Measurements from ENCODE around the gene CPNE2.
"Not testable (repeated sequence)": the region's sequence is repeated elsewhere in the genome, so short reads cannot be mapped to it uniquely, and the experiment has no call there.

The CPNE2 gene

DNA sequence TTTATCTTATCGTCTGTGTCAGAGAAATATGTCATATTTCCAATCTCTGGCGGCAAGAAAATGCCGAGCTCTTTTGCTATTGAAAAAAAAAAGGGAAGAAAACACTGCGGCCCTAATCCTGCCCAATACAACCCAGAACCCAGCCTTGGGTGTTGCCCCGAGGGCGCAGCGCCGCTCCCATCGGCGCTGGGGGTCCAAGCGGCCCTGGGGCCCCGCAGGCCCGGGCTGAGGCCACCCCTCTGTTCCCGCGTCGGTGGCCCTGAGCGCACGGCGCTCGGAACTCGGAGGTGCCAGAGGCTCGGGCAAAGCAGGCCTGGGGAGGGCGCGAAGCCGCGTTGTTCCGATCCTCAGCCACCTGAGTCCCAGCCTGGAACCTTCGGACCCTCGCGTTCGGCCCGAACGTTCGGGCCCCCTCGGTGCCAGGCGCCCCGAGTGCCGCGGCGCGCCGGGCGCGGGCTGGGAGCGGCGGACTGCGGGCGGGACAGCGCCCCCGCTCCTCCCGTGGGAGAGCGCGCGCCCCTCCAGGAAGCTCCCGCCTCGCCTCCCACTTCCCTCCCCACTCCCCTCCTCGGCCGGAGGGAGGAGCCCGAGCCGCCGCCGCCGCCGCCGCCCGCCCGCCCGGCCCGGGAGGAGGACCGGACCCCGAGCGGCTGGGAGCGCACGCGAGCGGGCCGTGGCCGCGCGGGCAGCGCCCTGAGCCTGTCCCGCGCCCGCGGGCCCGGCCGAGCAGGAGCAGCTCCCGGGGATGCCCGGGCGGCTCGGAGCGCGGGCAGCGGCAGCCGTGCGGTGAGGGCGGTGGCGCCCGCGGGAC is at the start of gene CPNE2:
Gene CPNE2, plus strand, starts transcription at position 609 of the 811 bp plus-strand sequence. CDS start 18,160 bp downstream, outside the sequence.
- peak; percentile 37 for DNase-seq

DNA sequence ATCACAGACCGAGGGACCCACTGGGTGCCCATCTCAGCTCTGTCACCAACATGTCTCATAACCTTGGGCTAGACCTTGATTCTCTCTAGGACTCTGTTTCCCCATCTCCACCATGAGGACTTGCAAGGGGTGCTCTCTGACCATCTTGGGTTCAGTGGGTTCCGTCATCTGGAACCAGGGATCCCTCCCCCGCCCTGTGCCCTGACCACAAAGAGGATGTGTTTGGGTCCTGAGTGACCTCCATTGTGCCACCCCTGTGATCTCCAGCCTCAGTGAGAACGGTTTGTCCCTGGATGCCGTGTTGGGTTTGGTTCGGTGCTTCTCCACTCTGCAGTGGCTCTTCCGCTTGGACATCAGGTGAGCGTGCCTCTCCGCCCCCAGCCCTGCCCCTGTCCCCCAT is 49.1 kb upstream of the CPNE2 start:
- no peak for DNase-seq

DNA sequence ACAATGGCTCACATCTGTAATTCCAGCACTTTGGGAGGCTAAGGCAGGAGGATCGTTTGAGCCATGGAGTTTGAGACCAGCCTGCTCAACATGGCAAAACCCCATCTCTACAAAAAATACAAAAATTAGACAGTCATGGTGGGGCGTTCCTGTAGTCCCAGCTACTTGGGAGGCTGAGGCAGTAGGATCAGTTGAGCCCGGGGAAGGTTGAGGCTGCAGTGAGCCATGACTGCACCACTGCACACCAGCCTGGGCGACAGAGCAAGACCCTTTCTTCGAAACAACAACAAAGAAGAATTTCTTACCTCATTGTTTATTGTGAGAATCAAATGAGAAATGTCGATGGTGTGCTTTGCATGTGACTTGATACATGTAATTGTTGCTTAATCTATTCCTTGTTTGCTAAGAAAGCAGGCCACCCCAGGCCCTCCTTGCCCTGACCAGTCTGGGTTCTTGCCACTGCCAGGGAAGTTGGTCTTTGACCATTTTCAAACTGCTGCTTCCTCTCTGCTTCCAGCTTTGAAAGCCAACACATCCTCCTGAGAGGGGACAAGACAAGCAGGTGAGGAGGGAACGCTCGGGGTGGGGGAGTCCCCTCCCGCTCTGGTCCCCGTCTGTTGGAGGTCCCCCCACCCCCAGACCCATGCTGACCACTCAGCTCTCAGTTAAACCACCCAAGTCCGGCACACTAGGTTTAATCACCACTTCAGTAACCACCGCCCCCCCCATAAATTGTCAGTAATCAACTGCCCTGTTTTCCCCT is 47.3 kb upstream of the CPNE2 start:
- DNase-seq, result no peak

DNA sequence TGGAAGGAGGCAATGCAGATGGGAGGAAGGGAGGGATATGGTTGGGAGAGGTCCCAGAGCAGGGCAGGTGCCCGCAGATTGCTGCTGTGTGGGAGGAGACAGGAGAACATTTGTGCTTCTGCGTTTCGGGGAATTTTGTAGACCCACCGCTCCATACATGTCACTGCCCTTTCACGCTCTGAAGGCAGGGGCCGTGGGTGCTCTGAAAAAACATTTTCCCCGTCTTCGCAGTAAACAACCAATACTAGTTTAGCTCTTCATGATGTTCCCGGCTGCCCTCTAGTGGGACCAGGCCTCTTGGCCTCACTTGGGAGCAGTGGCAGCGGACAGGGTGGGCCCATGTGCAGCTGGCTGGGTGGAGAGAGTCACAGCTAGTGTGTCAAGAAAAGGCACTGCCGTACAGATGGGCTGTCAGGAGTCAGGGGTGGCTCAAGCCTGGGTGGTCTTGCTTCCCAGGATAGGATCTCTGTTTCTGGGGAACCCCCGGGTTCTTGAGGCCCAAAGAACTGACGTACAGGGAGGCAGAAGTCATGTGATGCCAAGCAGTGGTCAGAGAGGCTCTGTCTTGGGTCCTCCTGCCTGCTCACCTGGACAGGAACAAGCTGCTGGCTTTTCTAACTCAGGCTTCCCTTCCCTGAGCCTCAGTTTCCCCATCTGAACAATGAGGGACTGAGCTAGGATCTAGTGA is 46.5 kb upstream of the CPNE2 start:
- no peak for DNase-seq

DNA sequence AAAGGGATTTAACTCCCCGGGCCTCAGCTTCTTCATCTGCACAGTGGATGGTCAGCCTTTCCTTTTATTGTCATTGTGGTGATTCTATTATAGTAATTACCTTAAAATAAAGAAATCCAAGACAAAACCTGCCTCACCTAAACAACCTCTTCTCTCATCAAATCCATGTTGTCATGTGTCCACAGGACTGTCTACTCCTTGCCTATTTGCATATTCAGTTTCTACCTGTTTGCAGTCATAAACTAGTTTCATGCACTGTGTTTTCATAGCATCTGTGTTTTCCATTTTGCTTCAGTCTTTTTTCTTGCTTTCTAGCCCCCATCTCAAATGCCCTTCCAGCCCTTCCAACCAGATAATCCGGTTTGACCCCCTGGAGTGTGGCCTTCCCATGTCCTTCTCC is 44.3 kb upstream of the CPNE2 start:
- no peak for DNase-seq

DNA sequence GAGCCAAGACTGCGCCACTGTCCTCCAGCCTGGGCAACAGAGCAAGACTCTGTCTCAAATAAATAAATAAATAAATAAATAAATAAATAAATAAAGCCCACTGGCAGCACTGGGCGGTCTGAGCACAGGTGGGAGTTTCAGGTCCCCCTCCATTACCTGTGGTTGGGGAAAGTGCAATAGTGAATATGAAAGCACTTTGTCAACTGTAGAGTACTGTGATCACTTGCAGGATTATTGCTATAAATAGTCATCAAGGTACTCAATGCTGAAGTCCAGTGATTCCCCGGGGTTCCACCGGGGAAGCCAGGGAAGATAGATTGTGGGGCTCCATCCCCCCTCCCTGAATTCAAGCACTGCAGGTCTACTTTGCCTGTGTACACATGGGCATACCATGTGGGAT is 42.7 kb upstream of the CPNE2 start:
- no peak for DNase-seq

DNA sequence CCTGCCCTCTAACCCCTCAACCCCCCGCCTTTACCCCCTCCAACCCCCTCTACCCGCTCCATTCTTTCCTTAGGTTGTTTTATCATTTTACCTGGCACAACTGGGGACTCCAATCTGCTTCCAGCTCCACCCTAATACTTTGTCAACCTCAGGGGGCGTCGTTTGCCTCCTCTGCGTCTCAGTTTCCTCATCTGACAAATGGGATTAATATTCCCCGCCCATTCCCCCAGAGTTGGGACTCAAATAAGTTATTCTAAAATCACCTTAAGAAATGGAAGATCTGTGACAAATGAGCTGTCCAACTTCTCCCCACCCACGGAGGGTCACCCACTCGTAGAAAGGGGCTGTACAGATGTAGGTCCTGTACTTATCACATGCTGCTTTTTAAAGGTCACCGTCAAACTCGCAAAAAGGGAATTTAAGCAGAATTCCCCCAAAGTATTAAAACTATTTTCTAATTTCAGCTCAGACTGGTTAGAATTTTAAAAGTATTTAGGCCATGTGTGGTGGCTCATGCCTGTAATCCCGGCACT is 40.6 kb upstream of the CPNE2 start:
- no peak for DNase-seq

DNA sequence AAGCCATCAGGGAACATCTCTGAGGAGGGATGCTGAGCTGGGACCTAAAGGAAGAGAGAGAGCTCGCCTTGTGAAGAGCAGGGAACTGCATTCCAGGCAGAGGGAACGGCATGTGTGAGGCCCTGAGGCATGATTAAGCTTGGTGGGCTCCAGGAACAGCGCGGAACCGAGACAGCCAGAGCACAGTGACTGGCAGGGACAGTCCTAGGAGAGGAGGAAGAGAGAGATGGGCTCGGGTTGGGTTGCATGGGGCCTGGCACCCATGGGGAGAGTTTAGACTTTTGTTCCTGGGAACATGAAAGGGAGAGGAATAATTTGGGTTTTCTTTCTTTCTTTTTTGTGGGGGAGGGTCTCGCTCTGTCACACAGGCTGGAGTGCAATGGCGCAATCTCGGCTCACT is 39.2 kb upstream of the CPNE2 start:
- no peak for DNase-seq

DNA sequence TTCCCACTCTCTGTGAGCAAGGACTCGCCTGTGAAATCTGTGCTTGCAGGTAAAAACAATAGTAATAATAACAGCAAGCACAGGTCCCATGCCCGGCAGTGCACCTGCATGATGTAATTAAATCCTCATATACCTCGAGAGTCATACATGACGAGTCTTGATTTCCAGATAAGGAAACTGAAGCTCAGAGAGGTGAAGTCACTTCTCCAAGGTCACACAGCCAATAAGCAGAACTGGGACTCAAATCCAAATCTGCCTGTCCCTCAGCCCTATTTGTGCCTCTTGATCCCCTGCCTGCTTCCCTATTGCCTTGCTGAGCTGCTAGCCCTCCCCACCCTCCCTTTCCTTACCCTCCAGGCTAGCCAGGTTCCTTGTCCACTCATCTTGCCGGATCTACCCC is 38.0 kb upstream of the CPNE2 start:
- DNase-seq, result no peak

DNA sequence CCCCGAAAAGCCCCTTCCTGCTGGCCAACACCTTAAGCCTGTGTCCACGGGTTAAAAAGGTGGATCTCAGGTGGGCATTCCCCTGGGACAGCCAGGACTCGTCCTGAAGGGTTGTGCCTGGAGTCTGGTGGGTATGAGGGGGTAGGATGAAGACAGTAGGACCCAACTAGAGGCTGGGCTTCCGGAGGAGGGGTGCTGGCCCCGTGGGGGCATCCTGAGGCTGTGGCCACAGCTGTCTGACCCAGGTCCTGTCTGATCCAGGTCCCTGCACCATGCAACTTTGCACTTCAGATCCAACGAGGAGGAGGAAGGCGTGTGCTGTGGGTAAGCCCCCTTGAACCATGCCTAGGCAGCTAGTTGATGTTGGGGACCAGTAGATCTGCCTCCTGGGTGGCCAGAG is 37.6 kb upstream of the CPNE2 start:
- no peak for DNase-seq

DNA sequence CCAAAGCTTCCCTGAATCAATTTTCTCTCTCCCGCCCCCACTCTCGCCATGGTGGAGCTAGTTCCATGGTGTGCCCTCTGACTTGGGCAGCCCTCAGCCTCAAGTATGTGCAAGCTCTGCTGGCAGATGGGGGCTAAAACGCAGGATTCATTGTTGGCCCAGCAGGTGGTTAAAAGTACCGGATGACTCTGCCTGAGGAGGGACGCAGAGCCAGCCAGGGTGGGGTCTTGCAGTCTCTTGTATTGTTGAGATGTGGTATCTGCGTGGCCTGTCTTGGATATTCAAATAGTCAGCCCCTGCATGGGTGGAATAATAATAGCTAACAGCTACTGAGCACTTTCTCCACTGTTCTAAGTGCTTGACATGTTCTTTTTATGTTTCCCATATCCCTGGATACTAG is 36.7 kb upstream of the CPNE2 start:
- DNase-seq, result no peak

DNA sequence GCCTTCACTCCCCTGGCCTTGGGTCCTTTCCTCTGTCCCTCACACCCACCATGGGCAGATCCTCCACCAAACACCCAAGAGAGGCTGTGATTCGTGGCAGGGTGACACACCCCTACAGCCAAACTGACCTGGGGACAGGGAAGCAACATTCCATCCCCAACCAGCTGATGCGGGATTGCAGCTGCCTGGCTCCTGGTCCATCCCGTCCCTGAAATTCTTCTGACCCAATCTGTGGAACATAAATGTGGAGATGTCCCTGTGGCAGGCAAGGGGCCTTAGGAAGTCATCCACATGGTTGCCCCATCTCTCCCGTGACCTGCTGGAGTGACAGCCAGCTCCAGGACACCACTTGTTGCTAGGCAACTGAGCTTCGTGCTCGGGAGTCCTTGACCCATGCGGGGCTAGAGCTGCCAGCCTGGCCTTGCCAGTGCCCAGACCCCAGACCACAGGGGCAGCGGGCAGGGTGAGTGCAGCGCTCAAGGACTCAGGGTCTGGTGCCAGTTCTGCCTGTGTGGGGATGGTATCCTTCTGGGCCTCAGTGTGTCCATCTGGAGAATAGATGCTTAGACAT is 34.0 kb upstream of the CPNE2 start:
- no peak for DNase-seq

DNA sequence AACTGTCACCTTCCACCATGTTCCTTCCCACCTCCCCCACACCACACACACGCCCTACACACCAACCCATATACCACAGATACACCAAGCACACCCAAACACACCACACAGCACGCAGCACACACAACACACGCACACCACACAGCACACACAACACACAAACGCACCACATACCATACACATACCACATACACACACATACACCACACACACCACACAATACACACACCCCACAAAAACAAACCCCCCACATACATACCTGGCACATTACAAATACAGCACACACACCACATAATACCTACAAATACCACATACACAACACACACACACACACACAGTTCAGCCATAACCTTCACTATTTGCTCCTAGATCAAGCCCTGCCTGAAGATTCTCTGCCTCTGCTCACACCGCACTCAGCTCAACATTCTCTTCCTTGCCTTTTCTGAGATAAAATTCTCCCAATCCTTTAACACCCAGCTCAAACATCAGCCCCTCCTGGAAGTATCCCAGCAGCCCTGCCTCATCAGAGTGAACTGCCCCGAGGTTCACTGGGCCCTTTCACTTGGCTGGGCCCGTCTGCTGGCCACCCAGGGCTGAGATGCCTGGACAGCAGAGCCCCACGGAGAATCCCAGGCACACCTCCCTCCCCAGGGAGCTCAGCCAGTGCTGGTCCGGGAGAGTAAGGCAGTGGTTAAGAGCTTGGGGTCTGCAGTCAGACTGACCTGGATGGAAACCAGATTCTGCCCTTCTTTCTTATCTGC is 31.9 kb upstream of the CPNE2 start:
- no peak for DNase-seq

DNA sequence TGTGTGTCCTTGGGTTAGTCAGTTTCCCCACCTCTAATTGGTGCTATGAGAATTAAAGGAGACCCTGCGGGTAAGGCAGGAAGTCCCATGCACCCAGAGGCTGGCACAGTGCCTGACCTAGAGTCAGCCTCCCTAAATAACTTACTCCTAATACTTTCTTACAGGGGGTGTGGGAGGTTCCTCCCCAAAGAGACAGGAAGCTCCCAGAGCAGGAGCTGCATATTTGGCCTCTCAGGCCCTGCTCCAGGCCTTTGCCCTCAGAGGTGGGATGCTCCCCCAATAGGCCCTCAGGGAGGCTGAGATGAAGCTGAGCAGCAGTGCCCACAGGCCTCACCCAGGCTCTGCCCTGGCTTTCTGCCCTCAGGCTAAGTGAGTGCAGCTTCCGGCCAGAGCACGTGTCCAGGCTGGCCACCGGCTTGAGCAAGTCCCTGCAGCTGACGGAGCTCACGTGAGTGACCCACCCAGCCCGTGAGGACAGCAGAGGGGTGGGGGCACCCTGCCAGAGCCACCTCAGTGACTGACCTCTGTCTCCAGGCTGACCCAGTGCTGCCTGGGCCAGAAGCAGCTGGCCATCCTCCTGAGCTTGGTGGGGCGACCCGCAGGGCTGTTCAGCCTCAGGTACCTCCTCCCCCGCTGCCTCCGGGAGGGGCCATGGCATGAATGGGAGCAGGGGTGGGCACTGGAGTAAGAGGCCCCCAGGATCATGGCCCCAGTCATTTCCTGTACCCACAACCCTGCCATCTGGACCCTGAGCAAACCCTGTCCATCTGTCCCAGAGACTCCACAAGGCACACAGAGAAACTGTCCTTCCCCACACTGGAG is 31.1 kb upstream of the CPNE2 start:
- no peak for DNase-seq

DNA sequence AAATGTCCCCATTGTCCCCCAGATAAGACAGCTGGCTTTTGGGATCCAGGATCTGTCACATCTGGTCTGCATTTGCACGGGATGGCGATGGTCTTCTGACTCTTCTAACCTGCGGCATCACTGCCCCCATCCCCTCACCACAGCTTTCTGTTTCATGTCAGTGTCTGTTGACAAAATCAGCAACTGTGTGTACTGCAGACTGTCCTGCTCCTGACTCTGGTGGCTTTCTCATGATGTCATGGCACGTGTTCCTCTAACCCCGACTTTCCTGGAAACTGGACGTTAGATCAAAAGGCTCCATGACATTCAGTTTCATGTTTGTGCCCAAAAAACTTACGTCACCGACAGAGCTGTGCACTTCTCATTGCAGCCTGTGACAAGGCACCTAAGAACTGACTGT is 30.1 kb upstream of the CPNE2 start:
- no peak for DNase-seq

DNA sequence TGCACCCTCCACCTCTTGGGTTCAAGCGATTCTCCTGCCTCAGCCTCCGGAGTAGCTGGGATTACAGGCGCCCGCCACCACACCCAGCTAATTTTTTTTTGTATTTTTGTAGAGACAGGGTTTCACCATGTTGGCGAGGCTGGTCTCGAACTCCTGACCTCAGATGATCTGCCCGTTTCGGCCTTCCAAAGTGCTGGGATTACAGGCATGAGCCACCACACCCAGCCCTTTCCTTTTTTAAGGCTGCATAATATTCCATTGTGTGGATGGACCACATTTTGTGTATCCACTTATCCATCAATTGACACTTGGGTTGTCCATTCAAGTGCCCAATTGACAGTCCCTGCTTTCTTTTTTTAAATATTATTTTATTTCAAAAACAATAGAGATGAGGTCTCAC is 29.2 kb upstream of the CPNE2 start:
- not testable (repeated sequence) for DNase-seq

DNA sequence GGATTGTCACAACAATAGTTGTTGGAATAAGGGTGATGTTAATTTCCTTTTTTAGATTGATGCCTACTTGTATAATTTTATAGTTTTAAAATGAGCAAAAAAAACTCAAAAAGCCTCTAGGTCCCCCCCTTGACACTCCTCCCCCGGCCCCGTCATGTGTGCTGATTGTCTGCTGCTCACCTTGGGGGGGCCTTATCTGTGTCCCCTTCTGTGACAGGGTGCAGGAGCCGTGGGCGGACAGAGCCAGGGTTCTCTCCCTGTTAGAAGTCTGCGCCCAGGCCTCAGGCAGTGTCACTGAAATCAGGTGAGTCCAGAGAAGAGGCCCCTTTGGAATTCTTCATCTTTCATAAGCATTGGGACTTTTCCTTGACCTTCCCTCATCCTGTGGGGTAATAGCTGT is 27.4 kb upstream of the CPNE2 start:
- no peak for DNase-seq

DNA sequence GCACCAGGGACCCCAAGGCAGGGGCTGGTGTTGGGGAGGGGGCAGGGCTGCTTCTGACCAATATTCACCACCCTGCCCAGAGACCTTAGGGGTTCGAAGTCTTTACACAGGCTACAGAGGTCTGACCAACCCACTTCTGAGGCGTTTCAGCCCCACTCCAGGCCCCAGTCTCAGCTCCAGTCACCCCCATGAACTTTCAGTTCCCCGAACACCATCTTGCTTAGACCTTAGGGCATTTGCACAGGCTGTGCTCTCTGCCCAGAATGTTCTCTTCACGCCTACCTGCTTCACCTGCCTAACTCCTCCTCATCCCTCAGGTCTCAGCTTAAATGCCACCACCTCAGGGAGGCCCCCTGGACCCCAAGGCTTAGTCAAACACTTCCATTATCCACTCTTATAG is 25.8 kb upstream of the CPNE2 start:
- no peak for DNase-seq

DNA sequence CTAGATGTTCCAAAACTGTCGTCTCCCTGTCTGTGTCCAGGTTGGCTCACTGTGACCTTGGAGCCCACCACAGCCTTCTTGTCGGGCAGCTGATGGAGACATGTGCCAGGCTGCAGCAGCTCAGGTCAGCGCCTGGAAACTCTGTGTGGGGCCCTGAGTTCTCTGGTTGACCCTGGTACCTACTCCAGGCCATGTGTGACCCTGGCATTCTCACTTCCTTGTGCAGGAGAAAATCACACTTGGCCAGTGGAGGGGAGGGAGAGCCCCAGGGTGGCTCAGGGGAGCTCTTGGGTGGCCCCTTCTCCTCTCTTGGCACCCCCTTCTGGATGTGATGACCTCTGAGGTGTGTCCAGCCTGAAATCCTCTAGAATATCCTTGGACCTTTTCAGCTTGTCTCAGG is 25.0 kb upstream of the CPNE2 start:
- DNase-seq, result no peak

DNA sequence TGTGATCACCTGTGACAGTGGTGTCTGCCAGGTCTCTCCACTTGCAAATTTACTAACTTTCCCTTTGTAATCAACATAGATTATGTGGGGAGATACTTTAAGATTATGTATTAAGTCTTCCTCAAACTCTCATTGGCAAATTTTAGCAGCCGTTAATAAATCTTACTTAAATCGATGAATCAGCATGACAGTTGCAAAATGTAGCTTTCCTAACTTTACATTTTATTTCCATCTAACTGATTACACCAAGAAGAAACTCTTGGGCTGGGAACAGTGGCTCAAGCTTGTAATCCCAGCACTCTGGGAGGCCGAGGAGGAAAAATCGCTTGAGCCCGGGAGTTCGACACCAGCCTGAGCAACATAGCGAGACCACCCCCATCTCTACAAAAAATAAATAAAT is 23.3 kb upstream of the CPNE2 start:
- no peak for DNase-seq

DNA sequence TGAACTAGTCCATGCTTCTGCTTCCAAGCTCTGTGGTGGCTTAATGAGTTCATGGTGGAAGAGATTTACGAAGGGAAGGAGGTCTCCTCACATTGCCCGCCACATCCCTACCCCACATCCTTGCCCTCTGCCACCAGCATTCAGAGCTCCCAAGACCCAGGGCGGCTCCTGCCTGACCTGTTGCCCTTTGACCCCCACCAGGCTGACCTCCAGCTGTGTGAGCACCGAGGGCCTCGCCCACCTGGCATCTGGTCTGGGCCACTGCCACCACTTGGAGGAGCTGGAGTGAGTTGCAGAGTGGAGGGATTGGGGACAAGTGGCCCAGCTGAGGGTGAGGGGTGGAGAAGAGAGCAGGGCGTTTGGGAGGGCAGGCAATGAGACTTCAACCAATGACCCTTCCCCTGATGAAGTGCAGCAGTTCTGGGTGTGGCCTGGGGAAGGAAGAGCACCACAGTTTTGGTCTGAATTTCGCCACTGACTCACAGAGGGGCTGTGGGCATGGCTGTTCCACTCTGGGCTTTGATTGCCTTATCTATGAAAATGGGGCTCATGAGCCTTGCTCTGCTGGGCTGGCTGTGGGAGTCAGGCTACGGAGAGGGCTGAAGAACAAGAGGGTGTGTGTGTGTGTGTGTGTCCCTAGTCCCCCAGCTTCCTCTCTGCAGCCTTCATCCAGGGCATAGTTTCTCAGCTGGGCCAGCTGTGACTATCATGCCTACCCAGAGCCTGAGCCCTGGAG is 22.6 kb upstream of the CPNE2 start:
- no peak for DNase-seq
